ENCODE results near the gene SND1.

SND1 gene

DNA sequence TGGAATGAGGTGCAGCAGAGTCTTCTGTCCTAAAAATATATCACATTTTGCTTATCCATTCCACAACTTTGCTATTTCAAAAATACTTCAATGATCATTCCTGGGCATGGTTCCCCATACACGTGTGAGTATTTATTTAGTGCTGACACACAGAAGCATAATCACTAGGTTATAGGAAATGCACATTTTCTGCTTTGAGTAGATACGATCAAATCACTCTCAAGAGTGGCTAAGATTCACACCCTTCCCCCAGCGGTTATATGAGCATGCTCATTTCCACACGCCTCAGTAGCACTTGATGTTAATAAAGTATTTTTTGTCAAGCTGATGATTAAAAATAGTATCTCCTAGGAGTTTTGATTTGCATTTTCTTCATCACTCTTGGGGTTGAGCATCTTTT, 472.8 kb downstream of the SND1 start:
- H3K4me3 ChIP-seq (replicated peaks; ENCODE audit: low read depth, low read length) = no peak overlapping the region
- no peaks in the 10 kb centered on the region for H3K36me3 ChIP-seq (ENCODE audit: control insufficient read depth, insufficient read depth, low read length)
- no peak for DNase-seq (ENCODE audit: extremely low read depth, insufficient read length)
- TF ChIP-seq, protein P1, sequence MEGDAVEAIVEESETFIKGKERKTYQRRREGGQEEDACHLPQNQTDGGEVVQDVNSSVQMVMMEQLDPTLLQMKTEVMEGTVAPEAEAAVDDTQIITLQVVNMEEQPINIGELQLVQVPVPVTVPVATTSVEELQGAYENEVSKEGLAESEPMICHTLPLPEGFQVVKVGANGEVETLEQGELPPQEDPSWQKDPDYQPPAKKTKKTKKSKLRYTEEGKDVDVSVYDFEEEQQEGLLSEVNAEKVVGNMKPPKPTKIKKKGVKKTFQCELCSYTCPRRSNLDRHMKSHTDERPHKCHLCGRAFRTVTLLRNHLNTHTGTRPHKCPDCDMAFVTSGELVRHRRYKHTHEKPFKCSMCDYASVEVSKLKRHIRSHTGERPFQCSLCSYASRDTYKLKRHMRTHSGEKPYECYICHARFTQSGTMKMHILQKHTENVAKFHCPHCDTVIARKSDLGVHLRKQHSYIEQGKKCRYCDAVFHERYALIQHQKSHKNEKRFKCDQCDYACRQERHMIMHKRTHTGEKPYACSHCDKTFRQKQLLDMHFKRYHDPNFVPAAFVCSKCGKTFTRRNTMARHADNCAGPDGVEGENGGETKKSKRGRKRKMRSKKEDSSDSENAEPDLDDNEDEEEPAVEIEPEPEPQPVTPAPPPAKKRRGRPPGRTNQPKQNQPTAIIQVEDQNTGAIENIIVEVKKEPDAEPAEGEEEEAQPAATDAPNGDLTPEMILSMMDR (IDR thresholded peaks at IDR 0.05; ENCODE audit: insufficient read depth, low read length, poor library complexity, severe bottlenecking) = no peak
- peaks cover 2% of the 10 kb centered on the region for H3K27me3 ChIP-seq (replicated peaks; ENCODE audit: control insufficient read depth, insufficient read depth, low read length)

DNA sequence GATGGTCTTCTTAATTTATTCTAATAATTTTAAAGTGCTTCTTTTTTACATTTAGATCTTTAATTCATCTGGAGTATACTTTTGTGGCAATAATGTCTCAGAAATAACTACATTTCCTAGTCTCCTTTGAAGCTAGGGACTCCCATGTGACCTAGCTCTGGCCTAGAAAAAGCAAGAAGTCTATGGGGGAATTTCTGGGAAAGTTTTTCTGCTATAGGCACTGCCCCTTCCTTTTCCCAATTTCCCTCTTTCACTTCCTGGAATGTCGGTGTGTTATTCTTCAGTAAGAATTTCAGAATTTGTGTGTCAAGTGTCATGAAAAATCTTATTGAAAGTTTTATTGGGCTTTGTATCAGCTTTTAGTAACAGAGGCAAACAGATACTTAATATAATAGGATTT, 473.8 kb downstream of the SND1 start:
- no peak overlapping the region for H3K4me3 ChIP-seq (replicated peaks; ENCODE audit: low read depth, low read length)
- TF ChIP-seq, protein P1 (IDR thresholded peaks at IDR 0.05; ENCODE audit: insufficient read depth, low read length, poor library complexity, severe bottlenecking) = no peak
- DNase-seq (ENCODE audit: extremely low read depth, insufficient read length) = no peak
- peaks cover 2% of the 10 kb centered on the region for H3K27me3 ChIP-seq (replicated peaks; ENCODE audit: control insufficient read depth, insufficient read depth, low read length)
- no peaks in the 10 kb centered on the region for H3K36me3 ChIP-seq (ENCODE audit: control insufficient read depth, insufficient read depth, low read length)

DNA sequence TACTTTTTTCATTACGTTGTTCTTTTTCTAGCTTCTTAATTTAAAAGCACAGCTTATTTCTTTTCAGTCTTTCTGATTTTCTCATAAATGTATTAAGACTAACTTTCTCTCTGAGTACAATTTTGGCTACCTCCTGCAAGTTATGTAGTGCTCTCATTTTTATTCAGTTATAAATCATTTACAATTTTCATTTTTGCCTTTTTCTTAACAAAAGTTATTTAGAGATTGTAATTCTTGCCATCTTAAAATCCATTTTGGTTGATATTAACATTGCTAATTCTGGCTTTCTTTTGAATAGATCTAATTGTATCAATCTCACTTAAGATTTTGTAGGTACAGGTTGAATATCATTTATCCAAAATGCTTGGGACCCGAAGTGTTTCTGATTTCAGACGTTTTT, 476.4 kb downstream of the SND1 start:
- TF ChIP-seq, protein P1 (IDR thresholded peaks at IDR 0.05; ENCODE audit: insufficient read depth, low read length, poor library complexity, severe bottlenecking) = no peak
- no peaks in the 10 kb centered on the region; the same call in none of the 2 replicates for H3K27me3 ChIP-seq (replicated peaks; ENCODE audit: control insufficient read depth, insufficient read depth, low read length)
- no peak overlapping the region for H3K4me3 ChIP-seq (replicated peaks; ENCODE audit: low read depth, low read length)
- no peaks in the 10 kb centered on the region for H3K36me3 ChIP-seq (ENCODE audit: control insufficient read depth, insufficient read depth, low read length)
- DNase-seq (ENCODE audit: extremely low read depth, insufficient read length) = no peak

DNA sequence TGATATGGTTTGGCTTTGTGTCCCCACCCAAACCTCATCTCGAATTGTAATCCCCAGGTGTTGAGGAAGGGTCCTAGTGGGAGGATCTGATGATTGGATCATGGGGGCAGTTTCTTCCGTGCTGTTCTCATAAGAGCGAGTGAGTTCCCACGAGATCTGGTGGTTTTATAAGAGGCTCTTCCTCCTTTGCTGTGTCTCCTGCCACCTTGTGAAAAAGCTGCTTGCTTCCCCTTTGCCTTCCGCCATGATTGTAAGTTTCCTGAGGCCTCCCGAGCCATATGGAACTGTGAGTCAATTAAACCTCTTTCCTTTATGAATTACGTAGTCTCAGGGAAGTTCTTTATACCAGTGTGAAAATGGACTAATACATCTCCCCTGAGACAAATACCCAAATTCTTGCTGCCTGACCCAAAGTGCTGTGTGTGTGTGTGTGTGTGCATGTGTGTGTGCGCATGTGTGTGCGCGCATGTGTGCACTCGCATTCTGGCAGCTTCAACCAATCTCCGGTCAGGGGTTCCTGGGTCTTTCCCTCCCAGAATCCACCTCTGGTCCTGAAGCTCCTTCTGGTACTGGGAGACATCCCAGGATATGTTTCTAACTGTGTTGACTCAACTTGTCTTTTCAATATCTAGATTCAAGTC, 477.4 kb downstream of the SND1 start:
- H3K4me3 ChIP-seq (replicated peaks; ENCODE audit: low read depth, low read length) = no peak overlapping the region

DNA sequence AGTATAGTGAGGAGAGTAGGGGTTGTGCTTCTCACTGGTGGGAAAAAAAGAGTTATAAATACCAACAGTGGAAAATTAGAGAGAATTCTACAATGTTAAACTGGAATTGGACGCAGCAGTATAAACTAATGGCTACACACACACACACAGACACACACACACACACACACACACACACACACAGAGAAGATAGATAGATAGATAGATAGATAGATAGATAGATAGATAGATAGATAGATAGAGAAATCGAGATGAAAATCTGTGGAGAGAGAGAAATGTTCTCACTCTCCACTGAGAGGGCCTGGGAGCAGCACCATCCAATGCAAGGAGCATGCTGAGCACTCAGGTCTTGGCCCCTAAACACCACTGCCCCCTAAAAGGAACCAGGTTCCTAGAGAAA, 479.1 kb downstream of the SND1 start:
- DNase-seq (ENCODE audit: extremely low read depth, insufficient read length) = no peak
- Histone ChIP-seq H3K27me3 (replicated peaks; ENCODE audit: control insufficient read depth, insufficient read depth, low read length) (no peaks in the 10 kb centered on the region; the same call in none of the 2 replicates), H3K4me3 (replicated peaks; ENCODE audit: low read depth, low read length) (no peak overlapping the region), H3K36me3 (ENCODE audit: control insufficient read depth, insufficient read depth, low read length) (no peaks in the 10 kb centered on the region)
- TF ChIP-seq, protein P1 (IDR thresholded peaks at IDR 0.05; ENCODE audit: insufficient read depth, low read length, poor library complexity, severe bottlenecking) = no peak

More for the DNA sequence above, 477.4 kb downstream of the SND1 start:
- no peak for DNase-seq (ENCODE audit: extremely low read depth, insufficient read length)
- Histone ChIP-seq H3K27me3 (replicated peaks; ENCODE audit: control insufficient read depth, insufficient read depth, low read length) (no peaks in the 10 kb centered on the region; the same call in none of the 2 replicates), H3K36me3 (ENCODE audit: control insufficient read depth, insufficient read depth, low read length) (no peaks in the 10 kb centered on the region)
- TF ChIP-seq, protein P1 (IDR thresholded peaks at IDR 0.05; ENCODE audit: insufficient read depth, low read length, poor library complexity, severe bottlenecking) = no peak

DNA sequence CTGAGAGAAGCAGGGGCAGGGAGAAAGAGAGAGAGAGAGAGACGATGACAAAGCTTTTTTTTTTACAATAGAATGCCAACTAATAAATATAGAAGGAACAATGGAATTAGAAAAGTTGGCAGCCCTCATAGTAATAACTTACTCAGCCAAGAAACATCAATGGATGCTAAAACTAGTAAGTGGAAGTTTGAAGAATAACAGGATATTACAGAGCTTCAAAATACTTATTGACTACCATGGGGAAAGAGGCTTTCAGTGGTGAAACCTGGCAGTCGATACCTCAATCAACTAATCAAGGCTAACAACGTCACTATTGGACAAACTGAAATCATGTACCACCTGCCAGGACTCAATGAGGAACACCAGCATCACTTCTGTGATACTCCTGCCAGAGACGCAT, 479.7 kb downstream of the SND1 start:
- Histone ChIP-seq H3K4me3 (replicated peaks; ENCODE audit: low read depth, low read length) (no peak overlapping the region), H3K27me3 (replicated peaks; ENCODE audit: control insufficient read depth, insufficient read depth, low read length) (no peaks in the 10 kb centered on the region; the same call in none of the 2 replicates), H3K36me3 (ENCODE audit: control insufficient read depth, insufficient read depth, low read length) (no peaks in the 10 kb centered on the region)
- TF ChIP-seq, protein P1 (IDR thresholded peaks at IDR 0.05; ENCODE audit: insufficient read depth, low read length, poor library complexity, severe bottlenecking) = no peak
- DNase-seq (ENCODE audit: extremely low read depth, insufficient read length) = no peak
